ENCODE measurements around the gene SLC15A4.
"Not testable (repeated sequence)": the region's sequence is repeated elsewhere in the genome, so short reads cannot be mapped to it uniquely, and the experiment has no call there.

Gene SLC15A4

DNA sequence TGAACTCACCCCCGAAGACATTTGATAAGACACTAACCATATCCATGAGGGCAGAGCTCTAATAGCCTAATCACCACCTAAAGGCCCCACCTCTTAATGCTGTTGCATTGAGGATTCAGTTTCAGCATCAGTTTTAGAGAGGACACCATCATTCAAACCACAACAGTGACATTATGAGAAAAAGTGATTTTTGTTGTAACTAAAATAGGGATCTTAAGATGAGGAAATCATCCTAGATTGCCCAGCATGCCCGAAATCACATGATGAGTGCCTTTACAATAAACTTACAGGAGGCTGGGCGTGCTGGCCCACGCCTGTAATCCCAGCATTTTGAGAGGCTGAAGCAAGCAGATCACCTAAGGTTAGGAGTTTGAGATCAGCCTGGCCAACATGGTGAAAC, 19.8 kb upstream of the SLC15A4 start:
- DNase-seq, result no peak

DNA sequence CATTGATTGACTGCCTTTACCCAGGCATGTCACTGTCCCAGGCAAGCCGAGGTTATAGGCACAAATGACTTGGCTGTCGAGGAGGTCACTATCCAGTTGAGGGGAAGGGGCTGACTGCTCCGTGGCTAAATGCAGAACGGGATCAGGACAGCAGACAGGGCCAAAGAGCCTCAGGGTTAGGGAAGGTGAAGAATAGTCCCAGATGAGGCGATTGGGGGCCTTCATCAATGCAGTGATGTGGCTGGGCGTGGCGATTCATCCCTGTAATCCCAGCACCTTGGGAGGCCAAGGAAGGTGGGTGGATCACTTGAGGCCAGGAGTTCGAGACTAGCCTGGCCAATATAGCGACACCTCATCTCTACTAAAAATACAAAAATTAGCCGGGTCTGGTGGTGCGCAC, 18.8 kb upstream of the SLC15A4 start:
- no peak for DNase-seq

DNA sequence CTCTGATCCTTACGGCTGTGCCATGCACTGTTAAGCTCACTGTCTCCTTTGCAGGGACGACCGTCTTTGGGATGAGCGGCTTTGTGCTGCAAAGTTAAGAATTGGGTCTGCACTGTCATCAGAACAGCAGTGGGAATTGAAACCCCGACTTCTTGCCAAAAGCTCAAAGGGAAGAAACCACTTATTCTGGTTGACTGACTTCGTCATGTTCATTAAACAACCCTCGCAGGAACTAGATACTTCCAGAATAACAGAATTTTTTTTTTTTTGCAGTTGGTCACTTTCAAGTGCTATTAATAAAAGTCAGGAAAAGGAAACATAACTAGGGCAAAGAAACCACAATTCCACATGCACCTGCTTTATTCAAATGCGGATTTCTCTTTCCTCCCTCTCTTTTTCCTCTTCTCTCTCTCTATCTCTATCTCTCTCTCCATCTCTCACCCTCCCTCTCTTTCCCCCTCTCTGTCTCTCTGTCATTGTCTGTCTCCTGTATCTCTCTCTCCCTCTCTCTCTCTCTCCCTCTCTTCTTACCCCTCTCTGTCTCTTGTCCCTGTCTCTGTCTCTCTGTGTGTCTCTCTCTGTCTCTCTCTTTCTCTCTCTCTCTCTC, 17.2 kb upstream of the SLC15A4 start:
- DNase-seq, result no peak

GRCh38 chr12:128839885-128840284, 16.1 kb upstream of the SLC15A4 start:
- DNase-seq, result not testable (repeated sequence)

DNA sequence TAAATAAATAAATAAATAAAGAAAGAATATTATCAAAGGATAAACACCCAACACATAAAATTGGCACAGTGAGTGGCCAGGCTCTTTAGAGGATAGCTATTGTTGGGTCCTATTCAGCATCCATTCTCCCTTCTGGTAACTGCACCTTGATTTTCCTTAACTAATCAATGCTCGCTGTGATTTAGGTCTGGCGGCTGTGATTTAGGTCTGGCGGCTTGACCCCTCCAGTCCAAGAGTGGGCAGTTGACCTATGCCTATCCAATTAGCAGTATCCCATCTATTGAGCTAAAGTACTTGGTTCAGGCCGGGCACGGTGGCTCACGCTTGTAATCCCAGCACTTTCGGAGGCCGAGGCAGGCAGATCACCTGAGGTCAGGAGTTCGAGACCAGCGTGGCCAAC, 9.7 kb upstream of the SLC15A4 start:
- no peak for DNase-seq

GRCh38 chr12:128830505-128830893, 6.7 kb upstream of the SLC15A4 start:
- no peak for DNase-seq

DNA sequence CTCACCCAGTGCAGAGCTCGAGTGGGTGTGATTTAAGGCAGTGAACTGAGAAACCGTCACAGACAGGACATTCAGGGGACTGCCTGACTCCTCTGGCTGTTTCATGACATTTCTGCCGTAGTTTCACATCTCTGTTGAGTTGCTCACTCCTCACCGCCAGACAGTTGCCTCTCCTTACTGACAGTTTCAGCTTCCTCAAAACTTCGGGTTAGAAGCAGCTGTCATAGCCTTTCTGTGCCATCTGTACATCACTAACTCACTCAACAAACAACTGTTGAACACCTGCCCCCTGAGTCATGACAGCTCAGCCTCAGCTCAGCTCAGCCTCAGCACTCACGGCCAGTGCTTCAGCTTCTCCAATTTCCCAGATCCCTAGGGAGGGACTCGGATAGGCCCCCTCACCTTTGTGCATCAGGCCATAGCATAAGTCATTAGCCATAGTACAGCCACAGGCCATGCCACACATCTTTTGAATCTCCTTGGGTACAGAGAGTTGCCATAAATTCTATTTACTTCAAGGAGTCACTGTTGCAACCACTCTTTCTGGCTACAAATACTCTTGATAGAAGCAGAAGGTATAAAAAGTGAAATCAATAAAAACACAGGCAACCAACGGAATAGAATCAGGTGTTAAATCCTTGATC, 6.2 kb upstream of the SLC15A4 start:
- DNase-seq, result no peak

- no peak for DNase-seq
Observed at GRCh38 chr12:128827724-128828123, 4.0 kb upstream of the SLC15A4 start.

DNA sequence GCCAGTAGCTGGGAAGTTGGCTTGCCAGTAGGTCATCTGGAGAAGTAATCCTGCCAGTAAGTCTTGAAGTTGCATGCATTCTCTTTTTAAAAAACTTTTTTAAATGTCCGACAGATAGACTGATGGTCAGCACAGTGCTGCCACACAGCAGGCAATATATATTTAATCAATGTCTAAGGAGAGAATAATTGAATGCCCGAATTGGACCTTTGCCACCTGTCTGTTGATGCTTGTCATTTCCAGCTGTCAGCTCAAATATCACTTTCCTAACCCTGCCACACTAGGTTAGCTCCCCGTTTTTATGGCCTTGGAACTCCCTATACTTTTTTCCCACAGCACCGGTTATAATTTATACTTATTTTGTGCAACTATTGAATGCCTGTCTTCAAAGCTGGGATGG, 2.1 kb upstream of the SLC15A4 start:
- DNase-seq, result no peak

GRCh38 chr12:128823216-128823915, 392 bp downstream of the SLC15A4 start:
- DNase-seq, result no peak

DNA sequence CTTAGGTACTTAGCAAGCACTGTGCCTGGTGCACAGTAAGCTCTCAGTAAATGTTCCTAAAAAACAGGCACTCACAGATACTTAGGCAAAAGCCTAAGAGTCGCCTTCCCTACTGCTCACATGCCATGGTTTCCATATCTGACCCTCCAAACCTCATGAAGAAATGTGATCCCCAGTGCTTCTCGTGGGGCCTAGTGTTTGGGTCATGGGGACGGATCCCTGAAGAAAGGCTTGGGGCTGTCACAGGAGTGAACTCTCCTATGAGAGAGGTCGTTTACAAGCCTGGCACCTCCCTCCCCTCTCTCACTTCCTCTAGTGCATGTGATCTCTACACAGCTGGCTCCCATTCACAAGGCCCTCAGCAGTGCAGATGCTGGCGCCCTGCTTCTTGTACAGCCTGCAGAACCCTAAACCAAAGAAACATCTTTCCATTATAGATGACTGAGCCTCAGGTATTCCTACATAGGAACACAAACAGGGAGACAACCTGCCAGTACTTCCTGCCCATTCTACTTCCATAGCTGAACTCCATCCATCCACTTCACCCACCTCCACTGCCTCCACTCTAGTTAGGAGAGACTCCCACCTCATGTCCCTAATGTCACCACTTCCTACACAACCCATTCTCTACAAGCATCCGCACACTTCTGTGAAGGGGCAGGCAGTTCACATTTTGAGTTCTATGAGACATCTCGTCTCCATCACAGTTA, 2.9 kb downstream of the SLC15A4 start:
- no peak for DNase-seq

- DNase-seq, result no peak
Observed at GRCh38 chr12:128820253-128820652, 3.5 kb downstream of the SLC15A4 start.

GRCh38 chr12:128819293-128820144, 4.2 kb downstream of the SLC15A4 start:
- no peak for DNase-seq

- DNase-seq, result no peak
Observed at GRCh38 chr12:128818065-128819022, 5.4 kb downstream of the SLC15A4 start.

DNA sequence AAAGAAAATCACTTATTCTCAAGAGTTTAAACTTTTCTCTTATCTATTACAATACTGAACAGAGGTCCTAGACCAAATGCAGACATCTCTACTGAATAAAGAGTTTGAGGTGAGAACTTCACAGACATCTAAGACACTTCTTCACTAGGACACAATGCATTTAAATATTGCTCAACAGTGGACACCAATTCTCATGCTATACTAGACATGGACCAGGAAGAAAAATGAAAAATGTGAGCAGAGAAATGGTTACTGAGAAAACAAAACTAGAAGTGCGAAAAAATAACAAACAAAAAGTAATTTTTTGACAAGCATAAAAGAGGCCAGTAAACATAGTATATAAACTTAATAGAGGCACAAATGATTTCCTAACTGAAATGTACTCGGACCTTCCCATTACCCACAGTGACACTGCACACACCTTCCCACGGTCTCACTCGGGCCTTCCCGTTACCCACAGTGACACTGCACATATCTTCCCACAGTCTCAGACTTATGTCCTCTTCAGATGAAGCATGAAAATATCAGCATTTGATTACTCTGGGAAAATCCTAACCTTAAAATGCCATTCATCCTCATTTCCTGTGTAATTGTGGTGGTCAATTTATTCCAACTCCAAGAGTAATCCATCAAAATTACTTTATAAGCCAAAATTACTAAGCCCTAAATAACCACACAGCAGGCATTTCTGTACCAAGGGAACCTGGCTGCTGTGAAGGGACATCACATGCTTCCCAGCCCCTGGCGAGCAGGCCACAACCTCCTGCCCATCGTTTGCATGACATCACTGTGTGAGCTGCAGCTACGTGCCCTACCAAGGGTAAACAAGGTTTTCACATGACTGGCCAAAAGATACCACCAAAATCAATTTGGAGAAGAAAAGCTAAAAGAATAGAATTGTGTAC, 6.4 kb downstream of the SLC15A4 start:
- DNase-seq, result no peak

DNA sequence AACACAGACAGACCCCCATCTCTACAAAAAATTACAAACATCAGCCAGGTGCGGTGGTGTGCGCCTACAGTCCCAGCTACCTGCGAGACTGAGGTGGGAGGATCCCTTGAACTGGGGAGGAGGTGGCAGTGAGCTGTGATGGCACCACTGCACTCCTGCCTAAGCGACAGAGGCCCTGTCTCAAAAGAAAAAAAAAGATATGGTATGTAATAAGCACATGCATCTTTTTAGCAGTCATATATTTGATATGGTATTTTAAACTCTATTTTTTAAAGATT, 7.2 kb downstream of the SLC15A4 start:
- DNase-seq, result no peak

- no peak for DNase-seq
Observed at GRCh38 chr12:128815779-128816642, 7.7 kb downstream of the SLC15A4 start.

- no peak for DNase-seq
Observed at GRCh38 chr12:128814411-128815261, 9.1 kb downstream of the SLC15A4 start.

DNA sequence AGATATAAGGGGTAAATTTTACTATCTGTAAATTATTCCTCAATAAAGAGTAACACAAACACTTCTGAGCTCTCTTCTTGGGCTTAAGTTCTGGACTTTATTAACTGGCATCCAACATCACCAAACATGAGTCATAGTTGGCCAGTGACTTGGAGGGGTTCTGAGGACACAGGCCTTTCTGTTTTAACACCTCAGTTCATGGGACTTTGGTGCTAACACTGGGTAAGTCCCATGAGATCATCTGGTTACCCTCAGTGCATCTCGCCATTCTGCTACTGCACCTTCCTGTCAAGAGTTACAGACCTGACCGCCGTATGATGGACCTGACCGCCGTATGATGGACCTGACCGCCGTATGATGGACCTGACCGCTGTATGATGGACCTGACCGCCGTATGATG, 9.9 kb downstream of the SLC15A4 start:
- no peak for DNase-seq

All from KG1 (cell line).